AG04450 (cell line): ENCODE results near the gene GPX7. TPM values are rescaled to one million over a fixed set of nuclear protein-coding genes. Genes with fewer than 3 reads are reported as not detected.

Experiments
- CTCF ChIA-PET: fragments of 300-600, 350-600 bp; formaldehyde crosslinking; extraction: SDS; loops from one replicate; lab custom pipeline; 2022; ENCODE audit warnings: antibody characterized with exemption, inconsistent platforms; lab: Charles Lee
- POLR2A ChIA-PET: fragments of 350-600 bp; formaldehyde crosslinking; extraction: SDS; loops from one replicate; lab custom pipeline; 2021; ENCODE audit warnings: antibody characterized with exemption, inconsistent platforms; lab: Yijun Ruan, JAX
- DNase-seq: peaks from one replicate; pipeline ENCODE4 v3.0.0-alpha.2; 2011; ENCODE audit warnings: low read depth, low spot score
- H3K27ac ChIP-seq: one replicate; pipeline ENCODE4 v1.5.1; 2012; ENCODE audit warnings: low read depth, low read length, control low read depth
- H3K27me3 ChIP-seq: one replicate; pipeline ENCODE4 v1.6.0; 2012; ENCODE audit warnings: low read length; ENCODE audit not compliant: control insufficient read depth, insufficient read depth
- H3K4me3 ChIP-seq: 2 replicates; pipeline ENCODE4 v1.5.1; 2011; ENCODE audit warnings: mild to moderate bottlenecking, low read depth, low read length, control low read depth
- H3K9me3 ChIP-seq: 2 replicates; pipeline ENCODE4 v1.5.1; 2012; ENCODE audit warnings: low read length; ENCODE audit not compliant: control insufficient read depth, insufficient read depth
- CTCF ChIP-seq: IDR thresholded peaks from 2 replicates; pipeline ENCODE4 v1.5.1; 2011; ENCODE audit warnings: low read depth, low read length, control low read depth, inconsistent platforms
- polyA plus RNA-seq: library from polyadenylated mRNA; depleted of rRNA; stranded (reverse); fragments of >200 nt; gene quantifications from 2 replicates; pipeline ENCODE4 v1.2.3, GENCODE V29; 2011

GPX7 gene
- polyA plus RNA-seq, 1 experiment, result 14.1 TPM

- ChIA-PET POLR2A (interaction anchor here (0.5 to 1.5 kb wide), 2 partner anchors 15 to 36 kb away, joined by 3 to 11 read pairs; partner anchors contain the start of gene TUT4), CTCF (interaction anchor here (1.0 to 1.7 kb wide), 3 partner anchors 15 to 118 kb away, joined by 3 to 5 read pairs (median 4); partner anchors contain the start of gene TUT4)
Measured at GRCh38 chr1:52567943-52568342, 34.2 kb upstream of the GPX7 start.

DNA sequence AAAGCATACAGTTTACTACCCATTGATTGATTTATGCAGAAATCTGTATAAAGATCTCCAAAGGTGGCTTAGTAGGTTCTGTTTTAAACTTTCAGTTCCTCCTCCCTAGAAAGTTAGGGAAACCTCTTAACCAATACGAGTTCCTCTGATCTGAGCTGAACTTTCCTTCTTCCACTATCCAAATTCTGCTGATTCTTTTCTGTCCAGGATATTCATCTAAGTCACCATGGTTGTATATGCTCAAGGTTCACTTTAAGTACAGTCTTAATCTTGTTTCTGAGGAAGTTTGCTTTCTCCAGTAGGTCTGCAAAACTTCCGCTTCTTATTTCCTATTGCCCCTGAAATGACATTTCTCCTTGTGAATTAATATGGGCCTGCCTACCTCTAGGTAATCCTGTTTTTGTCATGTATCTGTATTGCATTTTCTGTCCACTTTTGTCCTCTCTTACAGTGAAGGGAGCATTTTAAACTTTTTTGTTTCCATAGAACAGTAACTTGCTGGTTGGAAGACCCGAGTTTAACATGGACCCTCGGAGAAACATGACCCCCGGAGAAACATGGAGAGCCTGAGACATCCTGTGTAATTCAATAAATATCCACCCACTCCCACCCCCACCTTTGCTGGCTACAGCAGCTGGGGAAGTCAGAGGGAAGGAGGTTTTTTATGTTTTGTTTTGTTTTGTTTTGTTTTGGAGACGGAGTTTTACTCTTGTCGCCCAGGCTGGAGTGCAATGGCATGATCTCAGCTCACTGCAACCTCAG is 32.5 kb upstream of the GPX7 start:
- H3K9me3 ChIP-seq, result no peaks in the 10 kb centered on the region

More at GRCh38 chr1:52567943-52568342, 34.2 kb upstream of the GPX7 start:
- H3K9me3 ChIP-seq, result no peaks in the 10 kb centered on the region
- no peak for DNase-seq
- no peak overlapping the region for H3K27ac ChIP-seq
- no peak for TF ChIP-seq CTCF
- H3K4me3 ChIP-seq, result no peak overlapping the region
- H3K27me3 ChIP-seq, result peaks cover 2% of the 10 kb centered on the region

GRCh38 chr1:52571783-52572182 is 30.4 kb upstream of the GPX7 start:
- ChIA-PET POLR2A (no interaction called here), CTCF (no interaction called here)
- DNase-seq, result no peak
- Histone ChIP-seq H3K4me3 (no peak overlapping the region), H3K27me3 (no peaks in the 10 kb centered on the region), H3K9me3 (no peaks in the 10 kb centered on the region), H3K27ac (no peak overlapping the region)
- no peak for TF ChIP-seq CTCF

More for the DNA sequence above, 32.5 kb upstream of the GPX7 start:
- no peak for TF ChIP-seq CTCF
- ChIA-PET CTCF (interaction anchor here (1.7 kb wide), 1 partner anchor 17 kb away, joined by 4 read pairs; the partner anchor contains the start of gene TUT4), POLR2A (no interaction called here)
- Histone ChIP-seq H3K4me3 (no peak overlapping the region), H3K27ac (no peak overlapping the region), H3K27me3 (peaks cover 2% of the 10 kb centered on the region)
- no peak for DNase-seq

GRCh38 chr1:52572387-52572786 is 29.8 kb upstream of the GPX7 start:
- TF ChIP-seq CTCF, result no peak
- ChIA-PET CTCF (no interaction called here), POLR2A (no interaction called here)

DNA sequence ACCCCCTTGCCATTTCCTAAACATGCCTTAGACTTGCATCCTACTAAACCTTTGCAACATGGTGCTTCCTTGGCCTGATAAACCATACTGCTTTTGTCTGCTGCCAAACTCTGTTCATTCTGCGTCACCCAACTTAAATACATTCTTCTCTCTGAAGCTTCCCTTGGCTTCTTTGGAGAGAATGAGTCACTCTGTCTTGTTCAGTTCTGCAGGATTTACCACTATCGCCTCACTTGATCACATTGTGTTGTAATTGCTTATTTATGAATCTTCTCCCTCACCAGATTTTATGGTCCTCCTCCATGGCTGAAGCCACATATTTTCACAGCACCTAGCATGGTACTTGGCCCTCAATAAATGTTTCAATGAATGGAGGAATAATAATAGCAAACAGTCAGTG is 27.6 kb upstream of the GPX7 start:
- Histone ChIP-seq H3K27me3 (no peaks in the 10 kb centered on the region), H3K4me3 (no peak overlapping the region), H3K27ac (no peak overlapping the region), H3K9me3 (no peaks in the 10 kb centered on the region)
- ChIA-PET POLR2A (interaction anchor here (0.6 to 1.1 kb wide), 2 partner anchors 8 to 21 kb away, joined by 7 to 10 read pairs; partner anchors contain the start of gene TUT4), CTCF (no interaction called here)
- peak; percentile 90 for DNase-seq
- no peak for TF ChIP-seq CTCF

More at GRCh38 chr1:52572387-52572786, 29.8 kb upstream of the GPX7 start:
- H3K4me3 ChIP-seq, result no peak overlapping the region
- H3K27me3 ChIP-seq, result no peaks in the 10 kb centered on the region
- H3K9me3 ChIP-seq, result no peaks in the 10 kb centered on the region
- no peak overlapping the region for H3K27ac ChIP-seq
- DNase-seq, result no peak
